ENCODE measurements around the gene RFT1.

The RFT1 gene

DNA sequence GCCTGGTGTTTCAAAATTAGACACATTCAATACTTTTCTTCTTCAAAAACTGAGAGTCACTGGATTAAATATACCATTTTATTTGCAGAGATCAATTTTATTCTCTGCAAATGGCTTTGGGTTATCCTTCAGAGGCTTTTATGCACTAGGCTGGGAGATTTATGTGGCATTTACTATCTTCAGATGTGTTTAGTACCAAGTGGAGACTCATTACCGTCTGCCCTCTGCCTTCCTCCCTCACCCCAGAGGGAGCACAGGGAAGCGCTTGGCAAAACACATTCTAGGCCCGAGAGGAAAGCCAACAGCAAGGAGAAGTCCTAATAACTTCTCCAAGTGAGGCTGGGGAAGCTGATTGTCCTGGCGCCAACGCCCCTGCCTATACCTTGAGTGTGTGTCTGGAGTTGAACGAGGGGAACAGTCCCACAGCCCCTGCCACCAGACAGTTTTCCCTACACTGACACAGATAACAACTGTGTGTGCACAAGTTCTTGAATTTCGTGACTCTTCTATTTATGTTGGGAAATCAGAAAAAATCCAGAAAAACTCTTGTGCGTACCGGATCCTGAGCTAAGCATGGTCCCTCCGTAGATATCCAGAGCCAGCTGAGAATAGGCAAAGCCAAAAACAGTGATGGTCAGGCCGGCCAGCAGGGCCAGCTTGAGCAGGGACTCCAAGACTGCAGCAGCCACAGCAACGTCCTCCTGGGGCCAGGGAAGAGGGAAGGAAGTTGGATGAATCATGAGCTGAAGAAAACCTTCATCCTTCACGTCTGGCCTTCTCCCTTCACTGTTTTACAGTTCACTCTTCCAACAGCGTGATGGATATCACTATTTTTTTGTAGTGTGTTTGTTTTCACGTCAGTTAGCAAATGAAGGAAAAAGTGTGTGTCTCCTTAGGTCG is 26.6 kb downstream of the RFT1 start:
- H3K4me3 ChIP-seq = no peak overlapping the region
- peak overlapping the region in 2 of 21 experiments; percentile 5 to 39 for H3K27ac ChIP-seq

DNA sequence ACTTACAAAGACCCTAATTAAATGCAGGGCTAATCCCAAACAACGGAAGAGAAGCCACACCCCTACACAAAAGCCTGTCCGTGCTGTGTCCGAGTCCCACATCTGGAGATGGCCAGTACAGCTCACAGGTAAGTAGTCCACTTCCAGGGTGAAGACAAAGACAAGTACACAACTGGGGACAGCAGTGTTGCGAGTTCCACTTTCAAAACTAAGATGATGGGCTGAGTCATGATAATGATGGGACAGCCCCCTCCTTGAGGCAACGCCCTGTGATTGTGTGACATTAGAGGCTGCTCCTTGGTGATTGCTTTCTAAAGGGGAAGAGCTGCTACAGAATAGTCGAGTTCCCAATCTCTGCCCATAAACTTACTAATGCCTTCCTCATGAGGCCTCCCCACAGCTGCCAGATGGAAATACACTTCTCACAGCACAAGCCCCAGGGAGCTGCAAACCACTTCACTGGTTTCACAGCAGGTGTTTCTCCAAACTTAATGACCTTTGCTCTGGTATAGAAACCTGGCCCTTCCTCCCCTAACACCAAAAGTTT is 27.6 kb downstream of the RFT1 start:
- Histone ChIP-seq H3K4me3 (no peak overlapping the region), H3K27ac (peak overlapping the region in 2 of 21 experiments; percentile 5 to 39)

DNA sequence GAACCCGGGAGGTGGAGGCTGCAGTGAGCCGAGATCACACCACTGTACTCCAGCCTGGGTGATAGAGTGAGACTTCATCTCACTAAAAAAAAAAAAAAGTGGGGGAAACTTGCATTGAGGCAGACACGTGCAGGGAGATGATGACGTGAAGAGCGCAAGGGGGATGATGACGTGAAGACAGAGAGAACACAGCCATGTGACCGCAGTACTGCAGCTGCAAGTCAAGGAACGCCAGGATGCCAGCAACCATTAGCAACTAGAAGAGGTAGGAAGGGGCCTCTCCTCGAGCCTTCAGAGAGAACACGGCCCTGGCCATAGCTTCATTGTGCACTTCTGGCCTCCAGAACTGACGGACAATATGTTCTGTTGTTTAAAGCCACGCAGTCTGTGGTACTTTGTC is 28.3 kb downstream of the RFT1 start:
- Histone ChIP-seq H3K27ac (peak overlapping the region in 1 of 21 experiments; percentile 39), H3K4me3 (no peak overlapping the region)

DNA sequence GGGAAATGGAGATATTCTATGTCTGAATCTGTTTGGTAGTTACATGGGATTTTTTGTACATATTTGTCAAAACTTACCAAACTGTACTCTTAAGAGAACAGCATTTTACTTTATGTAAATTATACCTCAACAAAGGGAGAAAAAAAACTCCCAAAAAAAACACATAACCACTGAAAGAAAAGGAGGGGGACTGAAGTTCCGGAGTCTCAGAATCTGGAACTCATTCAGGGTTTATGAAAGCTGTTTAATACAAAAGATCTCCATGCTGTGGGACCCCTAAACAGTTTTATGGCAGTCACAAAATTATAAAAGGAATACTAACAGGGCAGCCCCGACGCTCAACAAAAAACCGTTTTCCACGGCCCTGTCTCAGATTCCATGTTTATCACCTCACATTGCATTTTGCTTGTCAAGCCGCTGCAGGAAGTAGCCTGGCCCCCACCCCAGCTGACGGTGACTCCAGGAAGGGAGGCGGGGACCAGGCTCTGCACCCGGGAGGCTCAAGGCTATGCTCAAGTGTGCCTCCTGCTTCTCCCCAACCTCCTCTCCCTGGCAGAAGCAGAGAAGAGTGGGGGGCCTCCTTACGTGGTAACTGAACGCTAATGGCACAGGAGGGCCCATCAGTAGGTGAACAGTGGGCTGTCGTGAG is 29.3 kb downstream of the RFT1 start:
- Histone ChIP-seq H3K27ac (no peak overlapping the region), H3K4me3 (no peak overlapping the region)

DNA sequence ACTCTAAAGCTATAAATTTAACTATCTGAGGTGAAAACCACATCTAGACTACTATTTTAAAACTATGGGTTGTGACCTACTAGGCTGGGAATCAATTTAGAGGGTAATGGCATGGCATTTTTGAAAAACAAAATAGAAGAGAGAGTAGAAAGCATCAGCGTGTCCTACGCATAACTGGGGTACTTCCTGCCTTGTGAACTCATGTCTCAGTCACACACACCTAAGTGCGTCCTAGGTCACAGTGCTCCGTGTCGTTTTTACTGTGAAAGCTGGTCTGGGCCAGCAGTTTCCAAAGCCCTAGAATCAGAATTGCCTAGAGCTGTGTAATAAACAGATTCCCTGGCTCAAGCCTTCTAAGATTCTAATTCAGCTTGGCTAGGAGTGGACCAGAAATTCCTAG is 32.3 kb downstream of the RFT1 start:
- Histone ChIP-seq H3K27ac (no peak overlapping the region), H3K4me3 (no peak overlapping the region)

DNA sequence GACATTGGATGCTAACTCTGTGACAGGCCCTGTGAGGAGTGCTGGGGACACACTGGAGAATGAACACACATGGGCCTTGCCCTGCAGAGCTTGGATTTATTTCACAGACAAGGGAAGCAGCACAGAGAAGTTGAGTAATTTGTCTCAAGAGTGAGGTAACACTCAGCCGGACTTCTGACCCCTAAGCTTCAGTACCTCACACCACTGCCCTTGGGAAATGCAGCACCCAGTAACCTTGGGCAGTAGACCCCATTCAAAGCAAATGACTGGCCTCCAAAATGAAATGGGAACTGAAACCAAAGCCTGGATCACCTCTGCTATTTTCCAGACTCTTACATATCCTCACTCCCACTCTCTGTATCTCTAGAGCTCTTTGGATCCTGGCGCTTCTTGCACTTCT is 37.3 kb downstream of the RFT1 start:
- H3K4me3 ChIP-seq = no peak overlapping the region
- H3K27ac ChIP-seq = no peak overlapping the region

DNA sequence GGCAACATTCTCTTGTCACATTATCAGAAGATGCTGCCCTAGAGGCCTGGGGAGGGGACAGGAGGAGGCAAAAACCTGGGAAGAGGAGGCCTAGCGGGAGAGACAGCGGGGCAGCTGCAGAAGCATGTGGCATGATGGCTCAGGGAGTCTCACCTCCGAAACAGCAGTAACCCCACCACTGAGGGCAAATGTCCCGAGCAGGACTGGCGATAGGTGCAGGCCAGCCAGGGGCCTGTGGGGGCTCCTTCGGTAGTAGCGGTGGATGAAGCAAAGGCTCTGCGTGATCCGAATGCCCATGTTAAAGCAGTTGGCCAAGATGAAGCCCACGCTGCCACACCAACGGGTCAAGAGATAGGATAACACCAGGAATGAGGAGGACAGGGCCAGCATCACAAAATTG is 38.0 kb downstream of the RFT1 start:
- H3K27ac ChIP-seq = no peak overlapping the region

DNA sequence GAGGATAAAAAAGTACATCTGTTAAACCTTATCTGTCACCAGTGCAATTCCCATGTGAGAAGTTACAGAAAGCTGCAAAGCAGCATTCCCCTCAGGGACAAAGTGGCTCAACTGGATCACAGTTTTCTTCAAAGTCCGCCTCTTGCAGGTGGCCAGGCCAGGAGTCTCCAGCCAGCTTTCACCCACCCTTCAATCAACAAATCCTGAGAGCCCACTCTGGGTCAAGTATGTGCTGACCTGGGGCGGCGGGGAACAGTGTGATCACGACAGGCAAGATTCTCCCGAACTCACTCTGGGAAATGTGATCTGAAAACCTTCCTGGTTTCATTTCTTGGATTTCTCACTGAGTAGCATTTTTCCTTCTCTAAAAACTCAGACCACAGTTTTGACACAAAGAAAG is 39.2 kb downstream of the RFT1 start:
- no peak overlapping the region for H3K27ac ChIP-seq
- H3K4me3 ChIP-seq = no peak overlapping the region

More for the DNA sequence above, 38.0 kb downstream of the RFT1 start:
- no peak overlapping the region for H3K4me3 ChIP-seq

DNA sequence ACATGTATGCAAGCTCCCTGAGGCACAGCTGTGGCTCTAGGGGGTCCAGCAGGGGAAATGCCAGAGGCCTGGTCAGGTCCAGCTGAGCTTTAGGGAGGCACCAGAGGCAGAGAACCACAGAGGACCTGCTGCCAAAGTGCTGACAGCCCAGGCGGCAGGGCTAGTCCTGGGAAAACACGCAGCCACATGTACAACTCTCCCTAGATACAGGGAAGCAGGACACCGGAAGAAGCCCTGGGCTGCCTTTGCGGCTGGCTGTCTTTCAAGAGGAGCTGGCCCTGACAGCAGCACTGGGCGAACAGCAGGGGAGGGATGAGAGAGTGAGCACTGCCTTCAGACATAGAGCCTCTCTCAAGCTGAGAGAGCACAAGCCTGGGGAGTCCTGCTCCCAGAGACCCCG is 40.7 kb downstream of the RFT1 start:
- Histone ChIP-seq H3K27ac (no peak overlapping the region), H3K4me3 (no peak overlapping the region)

DNA sequence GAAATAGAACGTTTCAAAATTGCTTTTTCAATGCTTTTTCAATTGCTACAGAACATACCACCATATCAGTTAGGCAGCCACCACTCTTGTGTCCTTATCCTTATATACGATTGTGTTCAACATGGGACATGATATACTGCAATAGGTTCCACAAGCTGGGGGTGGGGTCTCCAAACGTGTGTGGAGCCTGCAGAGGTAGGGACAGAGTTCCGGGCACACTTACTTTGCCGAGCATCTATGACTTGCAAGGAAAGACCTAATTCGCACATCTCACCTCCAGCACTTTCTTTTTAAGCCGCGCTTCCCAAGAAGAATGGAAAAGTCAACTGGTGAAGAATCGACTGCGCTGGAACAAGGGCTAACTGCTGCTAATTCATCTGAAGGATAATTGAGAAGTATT is 44.8 kb downstream of the RFT1 start:
- H3K27ac ChIP-seq = no peak overlapping the region

DNA sequence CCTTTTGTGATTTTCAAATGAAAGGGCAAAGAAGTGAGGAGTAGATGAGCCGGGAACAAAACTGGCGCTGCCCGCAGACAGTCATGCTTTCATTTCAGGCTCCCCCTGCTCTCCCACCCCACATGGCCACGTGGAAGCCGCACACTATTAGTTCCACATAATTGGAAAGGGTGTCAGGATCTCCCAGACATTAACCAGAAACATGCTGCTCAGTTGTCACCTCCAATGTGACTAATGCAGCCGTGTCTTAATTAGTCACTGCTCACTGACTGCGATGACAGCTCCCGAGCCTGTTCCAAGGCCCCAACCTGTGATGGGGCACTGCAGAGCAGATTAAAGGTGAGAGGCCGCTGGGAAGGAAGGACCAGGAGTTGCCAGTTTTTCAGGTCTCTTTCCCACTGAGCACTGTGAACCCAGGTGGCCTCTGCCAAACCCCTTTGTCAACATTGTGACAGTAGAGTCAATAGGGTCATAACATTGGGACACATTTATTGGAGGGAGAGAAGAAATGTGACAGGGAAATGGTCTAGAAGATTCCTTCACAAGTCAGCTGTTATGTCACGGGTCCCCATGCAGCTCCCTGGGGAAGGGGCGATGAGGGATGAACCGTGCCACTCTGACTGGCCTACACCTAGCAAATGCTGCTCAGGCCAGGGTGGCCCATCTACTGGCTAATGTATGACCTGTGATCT is 45.8 kb downstream of the RFT1 start:
- H3K27ac ChIP-seq = peak overlapping the region in 3 of 21 experiments; percentile 25 to 34 (median 31)
- H3K4me3 ChIP-seq = no peak overlapping the region

More for the DNA sequence above, 44.8 kb downstream of the RFT1 start:
- H3K4me3 ChIP-seq = no peak overlapping the region

DNA sequence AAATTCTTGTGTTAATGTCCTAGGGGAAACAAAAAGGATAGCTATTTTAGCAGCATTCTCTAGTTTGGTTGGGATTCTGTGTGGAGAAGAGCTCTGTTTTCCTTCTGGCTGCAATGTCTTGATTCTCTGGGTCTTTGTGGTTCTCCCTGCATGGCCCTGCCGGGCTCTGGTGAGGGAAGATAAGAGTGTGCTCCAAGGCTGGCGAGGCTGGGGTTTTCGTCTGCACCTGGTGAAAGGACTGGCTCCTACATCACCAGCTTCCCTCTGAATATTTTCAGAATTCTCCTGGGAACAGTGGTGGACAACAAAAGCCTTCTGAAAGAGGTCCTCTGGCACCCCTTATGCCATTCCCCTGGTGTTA is 46.3 kb downstream of the RFT1 start:
- Histone ChIP-seq H3K4me3 (no peak overlapping the region), H3K27ac (peak overlapping the region in 3 of 21 experiments; percentile 25 to 34 (median 31))

DNA sequence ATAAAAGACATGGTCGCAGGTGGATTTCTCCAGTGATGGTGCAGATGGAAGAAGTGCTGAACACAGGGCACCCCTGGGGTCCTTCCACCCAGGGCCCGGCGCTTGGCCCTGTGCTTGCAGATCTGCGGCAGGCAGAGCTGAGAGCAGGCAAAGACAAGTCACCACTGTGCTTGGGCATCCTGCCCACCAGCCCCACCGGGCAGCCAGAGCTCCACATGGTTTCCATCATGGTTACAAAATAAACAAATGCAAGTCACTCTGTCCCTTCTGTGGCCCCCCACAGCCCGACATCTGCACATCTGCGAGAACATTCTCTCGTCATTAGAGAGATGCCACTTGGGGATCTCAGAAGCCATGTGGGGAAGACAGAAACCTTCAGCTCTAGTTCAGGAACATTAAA is 46.7 kb downstream of the RFT1 start:
- Histone ChIP-seq H3K4me3 (no peak overlapping the region), H3K27ac (peak overlapping the region in 1 of 21 experiments; percentile 25)

DNA sequence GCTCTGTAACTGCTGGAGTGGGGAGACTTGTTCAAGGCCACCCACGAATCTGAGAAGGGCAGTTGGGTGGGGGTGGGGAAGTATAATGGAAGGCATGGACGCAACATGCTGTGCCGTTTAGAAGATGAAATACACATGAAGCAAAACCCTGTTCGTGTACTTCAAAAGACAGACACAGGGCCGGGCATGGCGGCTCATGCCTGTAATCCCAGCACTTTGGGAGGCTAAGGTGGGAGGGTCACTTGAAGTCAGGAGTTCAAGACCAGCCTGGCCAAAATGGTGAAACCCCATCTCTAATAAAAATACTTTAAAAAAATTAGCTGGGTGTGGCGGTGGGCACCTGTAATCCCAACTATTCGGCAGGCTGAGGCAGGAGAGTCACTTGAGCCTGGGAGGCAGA is 47.5 kb downstream of the RFT1 start:
- no peak overlapping the region for H3K27ac ChIP-seq
- H3K4me3 ChIP-seq = no peak overlapping the region

DNA sequence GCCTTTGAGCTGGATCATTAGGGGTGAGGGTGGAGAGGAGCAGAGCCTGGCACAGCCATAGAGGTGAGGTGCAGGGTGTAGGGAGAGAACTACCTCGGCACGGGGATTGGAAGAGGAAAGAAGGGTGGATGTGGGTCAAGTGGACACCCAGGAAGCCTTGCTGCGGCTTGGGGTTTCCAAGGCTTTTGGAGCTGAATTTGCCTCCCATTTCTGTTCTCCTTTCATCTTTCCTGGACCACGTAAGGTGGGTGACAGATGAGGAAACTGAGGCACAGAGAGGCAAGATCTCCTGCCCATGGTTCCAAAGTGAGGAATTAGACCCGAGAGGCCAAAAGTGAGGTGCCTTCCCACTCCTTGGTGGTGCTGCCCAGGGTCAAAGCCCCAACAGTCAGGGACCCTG is 48.9 kb downstream of the RFT1 start:
- Histone ChIP-seq H3K27ac (no peak overlapping the region), H3K4me3 (no peak overlapping the region)

DNA sequence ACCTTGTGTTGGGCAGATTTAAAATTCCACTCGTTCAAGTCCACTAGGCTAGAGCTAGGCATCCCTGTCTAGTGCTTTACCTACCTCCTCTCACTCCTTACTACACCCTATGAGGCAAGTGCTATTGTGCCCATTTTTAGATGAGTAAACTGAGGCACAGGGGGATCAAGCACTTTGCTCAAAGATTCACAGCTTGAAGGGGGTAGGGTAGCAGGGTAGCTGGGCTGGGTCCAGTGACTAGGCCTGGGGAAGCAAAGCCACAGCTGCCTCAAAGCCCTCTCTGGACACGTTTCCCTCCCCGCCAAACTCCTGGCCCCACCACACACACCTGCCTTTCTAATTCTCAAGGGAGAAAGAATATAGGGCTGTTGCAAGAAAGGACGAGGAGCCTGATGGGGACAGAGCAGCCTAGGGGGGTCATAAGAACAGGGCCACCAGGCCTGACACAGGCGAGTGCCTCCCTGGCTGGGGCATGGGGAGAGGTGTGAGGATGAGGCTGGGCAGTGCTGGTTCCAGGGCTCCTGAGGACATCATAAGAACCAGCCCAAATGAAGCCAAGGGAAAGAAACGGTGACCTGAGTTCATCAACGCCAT is 49.5 kb downstream of the RFT1 start:
- Histone ChIP-seq H3K27ac (no peak overlapping the region), H3K4me3 (no peak overlapping the region)

DNA sequence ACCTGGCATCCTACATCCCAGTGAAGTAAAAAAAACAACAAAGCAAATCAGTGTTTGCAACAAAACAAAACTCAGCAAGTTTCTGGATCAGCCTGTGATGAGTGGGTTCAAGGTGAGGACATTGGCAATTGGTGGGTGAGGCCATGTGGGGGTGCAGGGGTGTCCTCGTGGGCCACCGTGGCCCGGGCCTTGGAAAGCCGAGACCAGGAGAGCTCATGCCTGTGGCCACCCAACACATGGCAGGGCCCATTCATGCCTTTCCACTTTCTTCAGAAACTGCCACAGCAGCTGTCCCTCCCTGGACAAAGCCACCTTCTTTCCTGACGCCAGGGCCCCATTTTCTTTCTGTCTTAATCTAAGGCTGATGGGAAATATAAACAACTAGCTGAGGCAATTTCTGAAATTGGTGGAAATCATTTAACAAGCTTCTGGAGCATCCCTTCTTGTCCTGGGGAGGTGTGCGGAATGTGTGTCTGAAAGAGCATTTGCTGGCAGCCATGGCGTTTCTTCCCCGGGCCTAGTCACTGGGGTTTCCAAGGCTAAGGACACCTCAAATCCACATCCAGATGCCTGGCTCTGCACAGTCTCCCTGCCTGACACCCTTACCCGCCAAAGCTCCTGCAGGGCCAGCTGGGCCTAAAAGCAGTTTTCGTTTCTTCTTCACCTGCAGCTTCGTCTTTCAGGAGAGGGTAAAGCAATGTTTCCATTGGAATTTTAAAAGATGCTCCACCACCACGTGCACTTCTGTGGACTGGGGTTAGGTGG is 50.3 kb downstream of the RFT1 start:
- no peak overlapping the region for H3K4me3 ChIP-seq
- no peak overlapping the region for H3K27ac ChIP-seq

DNA sequence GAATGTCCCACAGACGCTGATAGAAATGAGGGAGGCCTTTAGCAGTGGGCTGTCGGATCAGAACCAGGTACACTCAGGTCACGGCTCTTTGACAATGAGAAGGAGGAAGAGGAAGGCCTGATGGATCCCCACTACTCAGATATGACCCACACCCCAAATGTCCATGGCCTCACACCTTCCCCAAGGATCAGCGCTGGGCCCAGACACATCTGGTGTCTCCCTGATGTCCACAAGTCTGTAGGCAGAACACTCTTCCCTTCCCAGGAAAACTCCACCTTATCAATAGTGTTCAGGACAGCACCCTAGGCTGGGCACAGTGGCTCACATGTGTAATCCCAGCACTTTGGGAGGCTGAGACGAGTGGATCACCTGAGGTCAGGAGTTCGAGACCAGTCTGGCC is 51.1 kb downstream of the RFT1 start:
- Histone ChIP-seq H3K27ac (no peak overlapping the region), H3K4me3 (no peak overlapping the region)

DNA sequence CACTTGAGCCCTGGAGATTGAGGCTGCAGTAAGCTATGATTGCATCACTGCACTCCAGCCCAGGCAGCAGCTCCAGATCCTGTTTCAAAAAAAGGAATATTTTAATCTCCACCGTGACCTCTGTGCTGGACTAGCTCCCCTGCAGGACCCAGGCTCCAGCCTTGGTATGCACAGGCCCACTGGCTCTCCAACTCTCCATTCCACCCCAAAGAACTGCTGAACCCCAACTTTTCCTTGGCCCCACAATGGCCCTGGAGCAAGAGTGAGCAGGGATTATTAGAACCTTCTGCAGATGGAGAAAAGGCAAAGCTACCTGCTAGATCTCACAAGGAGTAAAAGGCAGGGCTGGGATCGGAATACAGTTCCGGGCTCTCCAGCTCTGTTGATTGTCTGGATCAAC is 51.6 kb downstream of the RFT1 start:
- no peak overlapping the region for H3K4me3 ChIP-seq
- H3K27ac ChIP-seq = no peak overlapping the region
